GM12878 (cell line): ENCODE data around the gene ELAVL4. TPM values are rescaled to one million over a fixed set of nuclear protein-coding genes. Genes with fewer than 3 reads are reported as not detected.

Source experiments
- ESRRA ChIP-seq: IDR thresholded peaks from 2 replicates; pipeline ENCODE4 v1.6.1; 2012; ENCODE audit warnings: mild to moderate bottlenecking, low read length, improper control_type of control experiment
- FOXK2 ChIP-seq: fragments of 450-650 bp; IDR thresholded peaks from 2 replicates; pipeline ENCODE4 v1.6.1; 2017; ENCODE audit warnings: mild to moderate bottlenecking, moderate library complexity
- IKZF1 ChIP-seq: fragments of 450-650 bp; conservative IDR thresholded peaks from 2 replicates; pipeline ENCODE4 v1.6.1; 2017; ENCODE audit warnings: antibody characterized with exemption, mild to moderate bottlenecking
- KLF5 ChIP-seq: fragments of 450-650 bp; IDR thresholded peaks from 2 replicates; pipeline ENCODE4 v1.6.1; 2014; ENCODE audit warnings: mild to moderate bottlenecking; ENCODE audit not compliant: partially characterized antibody
- MTA3 ChIP-seq: IDR thresholded peaks from 2 replicates; pipeline ENCODE4 v1.6.1; 2012; ENCODE audit warnings: low read length, inconsistent platforms, borderline replicate concordance
- POU2F2 ChIP-seq: IDR thresholded peaks from 3 replicates; pipeline ENCODE4 v1.6.1; 2011; ENCODE audit warnings: low read depth, mild to moderate bottlenecking, low read length, borderline replicate concordance
- TCF12 ChIP-seq: IDR thresholded peaks from 2 replicates; pipeline ENCODE4 v1.6.1; 2011; ENCODE audit warnings: low read depth, mild to moderate bottlenecking, low read length
- YBX1 ChIP-seq: fragments of 450-650 bp; IDR thresholded peaks from 2 replicates; pipeline ENCODE4 v1.6.1; 2016; ENCODE audit warnings: antibody characterized with exemption
- ZNF622 ChIP-seq: fragments of 450-650 bp; IDR thresholded peaks from 2 replicates; pipeline ENCODE4 v1.6.1; 2017; ENCODE audit warnings: mild to moderate bottlenecking, inconsistent platforms
- polyA plus RNA-seq, 11 experiments: library from polyadenylated mRNA; depleted of rRNA in 4 of 11; unstranded in 6 of 11; stranded (reverse) in 5 of 11; fragments of >200 nt; fragmentation: Nextera tagmentation in 4 of 11; fragmentation: Illumina TruSeq in 1 of 11; extraction: Ambion mirVana in 4 of 11; extraction: Trizol in 1 of 11; gene quantifications; 1 replicate in 1 of 11; 2 replicates in 10 of 11; pipeline versions ENCODE4 v1.2.1 to v1.2.3, GENCODE V29; 2011 to 2016; ENCODE audit warnings: inconsistent platforms in 2 of 11, missing spikeins in 2 of 11, low read depth in 1 of 11
- total RNA-seq, 4 experiments: library from RNA; depleted of rRNA in 3 of 4; stranded (reverse); fragments of >200 nt in 3 of 4; fragmentation: Illumina TruSeq in 1 of 4; extraction: Trizol in 1 of 4; gene quantifications; 2 replicates each; pipeline versions ENCODE4 v1.2.1 to v1.2.3, GENCODE V29; 2013 to 2021
- TF ChIP-seq, protein P1 (sequence below): fragments of 450-650 bp; IDR thresholded peaks from 2 replicates; pipeline ENCODE4 v1.6.1; 2016; ENCODE audit warnings: mild to moderate bottlenecking, moderate library complexity, borderline replicate concordance
- TF ChIP-seq, protein P2 (sequence below): fragments of 150-350 bp; IDR thresholded peaks from 2 replicates; pipeline ENCODE4 v1.6.1; 2016; ENCODE audit warnings: low read depth, low read length
- TF ChIP-seq, protein P3 (sequence below): fragments of 450-650 bp; IDR thresholded peaks from 2 replicates; pipeline ENCODE4 v1.6.1; 2016; ENCODE audit warnings: mild to moderate bottlenecking

Gene ELAVL4
- total and polyA plus RNA-seq, 10 of the 15 experiments (the other 5 are each of a cell fraction or from before 2014, with no cell fraction given): 0.10 to 0.53 (median 0.17) TPM; not detected in 6

DNA sequence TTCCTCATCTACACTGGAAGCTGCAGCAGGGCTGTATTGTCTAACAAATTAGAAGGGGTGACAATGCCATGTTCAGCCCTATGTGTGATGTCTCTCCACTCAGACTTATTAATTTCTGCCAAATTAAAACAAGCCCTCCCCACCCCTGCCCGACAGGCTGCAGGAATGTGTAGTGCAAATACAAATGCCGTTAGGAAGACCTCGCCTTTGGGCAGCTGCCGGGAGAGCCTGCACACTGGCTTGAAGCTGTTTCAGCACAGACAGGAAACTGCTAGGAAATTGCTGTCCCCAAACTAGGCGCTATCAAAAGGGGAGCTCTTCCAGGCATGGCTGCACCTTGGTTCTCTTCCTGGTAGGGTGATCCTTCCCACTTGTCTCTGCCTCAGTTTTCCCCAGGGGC lies 135.2 kb downstream of the ELAVL4 start (continued):
- TF ChIP-seq, protein P1, sequence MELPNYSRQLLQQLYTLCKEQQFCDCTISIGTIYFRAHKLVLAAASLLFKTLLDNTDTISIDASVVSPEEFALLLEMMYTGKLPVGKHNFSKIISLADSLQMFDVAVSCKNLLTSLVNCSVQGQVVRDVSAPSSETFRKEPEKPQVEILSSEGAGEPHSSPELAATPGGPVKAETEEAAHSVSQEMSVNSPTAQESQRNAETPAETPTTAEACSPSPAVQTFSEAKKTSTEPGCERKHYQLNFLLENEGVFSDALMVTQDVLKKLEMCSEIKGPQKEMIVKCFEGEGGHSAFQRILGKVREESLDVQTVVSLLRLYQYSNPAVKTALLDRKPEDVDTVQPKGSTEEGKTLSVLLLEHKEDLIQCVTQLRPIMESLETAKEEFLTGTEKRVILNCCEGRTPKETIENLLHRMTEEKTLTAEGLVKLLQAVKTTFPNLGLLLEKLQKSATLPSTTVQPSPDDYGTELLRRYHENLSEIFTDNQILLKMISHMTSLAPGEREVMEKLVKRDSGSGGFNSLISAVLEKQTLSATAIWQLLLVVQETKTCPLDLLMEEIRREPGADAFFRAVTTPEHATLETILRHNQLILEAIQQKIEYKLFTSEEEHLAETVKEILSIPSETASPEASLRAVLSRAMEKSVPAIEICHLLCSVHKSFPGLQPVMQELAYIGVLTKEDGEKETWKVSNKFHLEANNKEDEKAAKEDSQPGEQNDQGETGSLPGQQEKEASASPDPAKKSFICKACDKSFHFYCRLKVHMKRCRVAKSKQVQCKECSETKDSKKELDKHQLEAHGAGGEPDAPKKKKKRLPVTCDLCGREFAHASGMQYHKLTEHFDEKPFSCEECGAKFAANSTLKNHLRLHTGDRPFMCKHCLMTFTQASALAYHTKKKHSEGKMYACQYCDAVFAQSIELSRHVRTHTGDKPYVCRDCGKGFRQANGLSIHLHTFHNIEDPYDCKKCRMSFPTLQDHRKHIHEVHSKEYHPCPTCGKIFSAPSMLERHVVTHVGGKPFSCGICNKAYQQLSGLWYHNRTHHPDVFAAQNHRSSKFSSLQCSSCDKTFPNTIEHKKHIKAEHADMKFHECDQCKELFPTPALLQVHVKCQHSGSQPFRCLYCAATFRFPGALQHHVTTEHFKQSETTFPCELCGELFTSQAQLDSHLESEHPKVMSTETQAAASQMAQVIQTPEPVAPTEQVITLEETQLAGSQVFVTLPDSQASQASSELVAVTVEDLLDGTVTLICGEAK: no peak
- TF ChIP-seq TCF12 (no peak), ESRRA (no peak), IKZF1 (no peak), ZNF622 (no peak), POU2F2 (no peak), MTA3 (no peak), KLF5 (no peak), FOXK2 (no peak), YBX1 (no peak)
- TF ChIP-seq, protein P2, sequence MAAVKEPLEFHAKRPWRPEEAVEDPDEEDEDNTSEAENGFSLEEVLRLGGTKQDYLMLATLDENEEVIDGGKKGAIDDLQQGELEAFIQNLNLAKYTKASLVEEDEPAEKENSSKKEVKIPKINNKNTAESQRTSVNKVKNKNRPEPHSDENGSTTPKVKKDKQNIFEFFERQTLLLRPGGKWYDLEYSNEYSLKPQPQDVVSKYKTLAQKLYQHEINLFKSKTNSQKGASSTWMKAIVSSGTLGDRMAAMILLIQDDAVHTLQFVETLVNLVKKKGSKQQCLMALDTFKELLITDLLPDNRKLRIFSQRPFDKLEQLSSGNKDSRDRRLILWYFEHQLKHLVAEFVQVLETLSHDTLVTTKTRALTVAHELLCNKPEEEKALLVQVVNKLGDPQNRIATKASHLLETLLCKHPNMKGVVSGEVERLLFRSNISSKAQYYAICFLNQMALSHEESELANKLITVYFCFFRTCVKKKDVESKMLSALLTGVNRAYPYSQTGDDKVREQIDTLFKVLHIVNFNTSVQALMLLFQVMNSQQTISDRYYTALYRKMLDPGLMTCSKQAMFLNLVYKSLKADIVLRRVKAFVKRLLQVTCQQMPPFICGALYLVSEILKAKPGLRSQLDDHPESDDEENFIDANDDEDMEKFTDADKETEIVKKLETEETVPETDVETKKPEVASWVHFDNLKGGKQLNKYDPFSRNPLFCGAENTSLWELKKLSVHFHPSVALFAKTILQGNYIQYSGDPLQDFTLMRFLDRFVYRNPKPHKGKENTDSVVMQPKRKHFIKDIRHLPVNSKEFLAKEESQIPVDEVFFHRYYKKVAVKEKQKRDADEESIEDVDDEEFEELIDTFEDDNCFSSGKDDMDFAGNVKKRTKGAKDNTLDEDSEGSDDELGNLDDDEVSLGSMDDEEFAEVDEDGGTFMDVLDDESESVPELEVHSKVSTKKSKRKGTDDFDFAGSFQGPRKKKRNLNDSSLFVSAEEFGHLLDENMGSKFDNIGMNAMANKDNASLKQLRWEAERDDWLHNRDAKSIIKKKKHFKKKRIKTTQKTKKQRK: no peak
- TF ChIP-seq, protein P3, sequence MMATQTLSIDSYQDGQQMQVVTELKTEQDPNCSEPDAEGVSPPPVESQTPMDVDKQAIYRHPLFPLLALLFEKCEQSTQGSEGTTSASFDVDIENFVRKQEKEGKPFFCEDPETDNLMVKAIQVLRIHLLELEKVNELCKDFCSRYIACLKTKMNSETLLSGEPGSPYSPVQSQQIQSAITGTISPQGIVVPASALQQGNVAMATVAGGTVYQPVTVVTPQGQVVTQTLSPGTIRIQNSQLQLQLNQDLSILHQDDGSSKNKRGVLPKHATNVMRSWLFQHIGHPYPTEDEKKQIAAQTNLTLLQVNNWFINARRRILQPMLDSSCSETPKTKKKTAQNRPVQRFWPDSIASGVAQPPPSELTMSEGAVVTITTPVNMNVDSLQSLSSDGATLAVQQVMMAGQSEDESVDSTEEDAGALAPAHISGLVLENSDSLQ: no peak
- TF ChIP-seq, all 136 proteins: peak for 0
